Uterus (tissue), 4 donors: ENCODE data around the gene HDHD3. TPM values are rescaled to one million over a fixed set of nuclear protein-coding genes. Genes with fewer than 3 reads are reported as not detected.

Experiments used
- DNase-seq, 2 donors: peaks; one replicate each; pipeline ENCODE4 v3.0.0-alpha.2; 2019 to 2020
- H3K27ac ChIP-seq, 2 donors: fragments of 200-600 bp; sonication (generic); 1 replicate in 1 of 2; 2 replicates in 1 of 2; pipeline ENCODE4 v1.5.1; 2016 to 2018
- H3K27me3 ChIP-seq, 2 donors: fragments of 200-600 bp; sonication (generic); one replicate each; pipeline ENCODE4 v1.5.1; 2018 to 2019; ENCODE audit warnings: control low read depth in 1 of 2
- H3K36me3 ChIP-seq, 2 donors: fragments of 200-600 bp; sonication (generic); one replicate each; pipeline ENCODE4 v1.5.1; 2019; ENCODE audit warnings: control low read depth in 1 of 2
- H3K4me1 ChIP-seq, 2 donors: fragments of 200-600 bp; sonication (generic); one replicate each; pipeline ENCODE4 v1.5.1; 2018 to 2019; ENCODE audit warnings: control low read depth in 1 of 2
- H3K4me3 ChIP-seq, 2 donors: fragments of 200-600 bp; sonication (generic); 1 replicate in 1 of 2; 2 replicates in 1 of 2; pipeline ENCODE4 v1.5.1; 2018 to 2019; ENCODE audit warnings: mild to moderate bottlenecking in 1 of 2
- H3K9me3 ChIP-seq, 2 donors: fragments of 200-600 bp; sonication (generic); one replicate each; pipeline ENCODE4 v1.5.1; 2019; ENCODE audit warnings: control low read depth in 1 of 2
- CTCF ChIP-seq, 4 experiments: fragments of 200-600 bp in 2 of 4; fragments of 450-650 bp in 2 of 4; sonication (generic) in 2 of 4; IDR thresholded peaks; one replicate each; pipeline ENCODE4 v1.5.1; 2016 to 2019; ENCODE audit warnings: antibody characterized with exemption in 4 of 4, mild to moderate bottlenecking in 2 of 4, moderate library complexity in 1 of 4
- POLR2A ChIP-seq, 2 donors: fragments of 450-650 bp; IDR thresholded peaks; one replicate each; pipeline ENCODE4 v1.6.1; 2016; ENCODE audit warnings: antibody characterized with exemption in 2 of 2, mild to moderate bottlenecking in 1 of 2, moderate library complexity in 1 of 2
- intact Hi-C: fragments of 100-400 bp; cut with DNase I; formaldehyde crosslinking; loops from one replicate; pipeline ENCODE4 v1.15.1; 2023; ENCODE audit warnings: low total_unique reads
- total RNA-seq, 4 donors: library from RNA; depleted of rRNA in 3 of 4; stranded (reverse); fragments of >200 nt in 3 of 4; gene quantifications; one replicate each; pipeline versions ENCODE4 v1.1.0 to v1.2.4, GENCODE V29; 2014 to 2023
- donor health status: DM: yes; HTN: yes; CAD: no.

The HDHD3 gene
- total RNA-seq, 4 donors from 2014 or later, result 10.5 to 36.8 (median 20.4) TPM

- no peak for DNase-seq
- Histone ChIP-seq H3K4me1 (no peaks in the 10 kb centered on the region), H3K27me3 (no peaks in the 10 kb centered on the region), H3K4me3 (no peak overlapping the region), H3K36me3 (no peaks in the 10 kb centered on the region), H3K9me3 (no peaks in the 10 kb centered on the region), H3K27ac (no peak overlapping the region)
- intact Hi-C loops, result no loop called here
- TF ChIP-seq CTCF (IDR thresholded peaks at IDR 0.05), result no peak
- TF ChIP-seq POLR2A (IDR thresholded peaks at IDR 0.05), result no peak
Observed at GRCh38 chr9:113326230-113326629, 50.6 kb downstream of the HDHD3 start.

Other genes with a start within 250 kb of the HDHD3 start
- gene SLC31A2, start 226.0 kb downstream of the HDHD3 start, total RNA-seq, result 10 to 100 TPM in 1 of 4 donors, 1 to 10 TPM in 3; 3.0 to 20.0 (median 7.4) TPM
- 10 to 100 TPM; 14.1 to 30.3 (median 23.1) TPM for gene FKBP15, start 155.7 kb downstream of the HDHD3 start, total RNA-seq
- gene SLC31A1, start 155.4 kb downstream of the HDHD3 start, total RNA-seq, result 10 to 100 TPM in 2 of 4 donors, 1 to 10 TPM in 1, under 1 TPM in 1; 0.51 to 20.6 (median 10.6) TPM
- gene CDC26, start 101.4 kb downstream of the HDHD3 start, total RNA-seq, result 10 to 100 TPM; 16.9 to 30.9 (median 26.3) TPM
- gene PRPF4, start 101.3 kb downstream of the HDHD3 start, total RNA-seq, result 10 to 100 TPM in 3 of 4 donors, 1 to 10 TPM in 1; 5.9 to 30.2 (median 18.4) TPM
- gene RNF183, start 73.6 kb downstream of the HDHD3 start, total RNA-seq, result under 1 TPM in 2 of 4 donors, not detected in 2; 0.35 to 0.82 TPM
- 1 to 10 TPM in 3 of 4 donors, under 1 TPM in 1; 0.29 to 3.6 (median 2.8) TPM for gene WDR31, start 36.7 kb downstream of the HDHD3 start, total RNA-seq
- 1 to 10 TPM in 1 of 4 donors, under 1 TPM in 1, not detected in 2; 0.40 to 1.9 TPM for gene BSPRY, start 27.4 kb downstream of the HDHD3 start, total RNA-seq
- 10 to 100 TPM in 3 of 4 donors, 1 to 10 TPM in 1; 1.5 to 26.6 (median 16.1) TPM for gene ALAD, start 24.3 kb upstream of the HDHD3 start, total RNA-seq
- 10 to 100 TPM in 3 of 4 donors, 1 to 10 TPM in 1; 6.5 to 46.4 (median 20.4) TPM for gene POLE3, start 33.7 kb upstream of the HDHD3 start, total RNA-seq
- 1 to 10 TPM in 1 of 4 donors, under 1 TPM in 2, not detected in 1; 0.21 to 3.3 (median 0.58) TPM for gene C9orf43, start 33.8 kb upstream of the HDHD3 start, total RNA-seq
- gene RGS3, start 86.7 kb upstream of the HDHD3 start, total RNA-seq, result 10 to 100 TPM; 16.2 to 75.6 (median 54.9) TPM